PC-3 (cell line): ENCODE results near the gene HOXA6. TPM values are rescaled to one million over a fixed set of nuclear protein-coding genes. Genes with fewer than 3 reads are reported as not detected.

Experiments used
- ATAC-seq: fragments of 200-7000 bp; cut with Tn5 transposase; 2 replicates; pipeline ENCODE4 v1.9.1; 2020; ENCODE audit warnings: mild to moderate bottlenecking, moderate library complexity
- BruUV-seq: library from RNA; stranded (reverse); fragments of 400-500 nt; replicated peaks from 2 replicates; lab custom pipeline; 2021; lab: Mats Ljungman, UMichigan
- CTCF ChIA-PET: fragments of 300-600 bp; sonication (Branson Sonifier 250); formaldehyde crosslinking; loops from one replicate; lab custom pipeline; 2022; ENCODE audit warnings: antibody characterized with exemption; lab: Charles Lee
- POLR2A ChIA-PET: fragments of 300-600 bp; sonication (Branson Sonifier 250); formaldehyde crosslinking; loops from one replicate; lab custom pipeline; 2022; ENCODE audit warnings: antibody characterized with exemption; ENCODE audit not compliant: unreplicated experiment; lab: Charles Lee
- DNase-seq: peaks from one replicate; pipeline ENCODE4 v3.0.0-alpha.2; 2015
- H2AFZ ChIP-seq: fragments of 300-600 bp; sonication (generic); 2 replicates; pipeline ENCODE4 v1.6.0; 2016; ENCODE audit warnings: antibody characterized with exemption, low read length
- H3F3A ChIP-seq: fragments of 300-600 bp; sonication (generic); one replicate; pipeline ENCODE4 v1.6.0; 2017; ENCODE audit warnings: antibody characterized with exemption, low read length, control low read depth, mild to moderate bottlenecking; ENCODE audit not compliant: unreplicated experiment
- H3K27ac ChIP-seq: fragments of 300-600 bp; sonication (generic); 2 replicates; pipeline ENCODE4 v1.5.1; 2016; ENCODE audit warnings: mild to moderate bottlenecking, low read length
- H3K27me3 ChIP-seq: fragments of 300-600 bp; sonication (generic); 2 replicates; pipeline ENCODE4 v1.6.1; 2016; ENCODE audit warnings: low read length, mixed read lengths
- H3K36me3 ChIP-seq: fragments of 300-600 bp; sonication (generic); 2 replicates; pipeline ENCODE4 v1.6.1; 2016; ENCODE audit warnings: low read depth, mixed run types, low read length, mixed read lengths
- H3K4me1 ChIP-seq: fragments of 300-600 bp; sonication (generic); 2 replicates; pipeline ENCODE4 v1.5.1; 2016; ENCODE audit warnings: low read length; ENCODE audit not compliant: insufficient read depth
- H3K4me2 ChIP-seq: fragments of 300-600 bp; sonication (generic); 2 replicates; pipeline ENCODE4 v1.6.0; 2016; ENCODE audit warnings: low read length
- H3K4me3 ChIP-seq: fragments of 300-600 bp; sonication (generic); 2 replicates; pipeline ENCODE4 v1.5.1; 2016; ENCODE audit warnings: mild to moderate bottlenecking, low read length, mixed read lengths
- H3K79me2 ChIP-seq: fragments of 300-600 bp; sonication (generic); 2 replicates; pipeline ENCODE4 v1.6.1; 2017; ENCODE audit warnings: low read length, mixed read lengths
- H3K9ac ChIP-seq: fragments of 300-600 bp; sonication (generic); 2 replicates; pipeline ENCODE4 v1.6.0; 2016; ENCODE audit warnings: mild to moderate bottlenecking, low read length
- H3K9me2 ChIP-seq: fragments of 300-600 bp; sonication (generic); replicated peaks from 2 replicates; pipeline ENCODE4 v1.6.1; 2016; ENCODE audit warnings: mixed run types, low read length, mixed read lengths
- H3K9me3 ChIP-seq: fragments of 300-600 bp; sonication (generic); 2 replicates; pipeline ENCODE4 v1.6.1; 2016; ENCODE audit warnings: low read length, mixed read lengths
- H4K20me1 ChIP-seq: fragments of 300-600 bp; sonication (generic); 2 replicates; pipeline ENCODE4 v1.6.1; 2016; ENCODE audit warnings: low read length, mixed read lengths
- CTCF ChIP-seq: fragments of 300-600 bp; sonication (generic); conservative IDR thresholded peaks from 2 replicates; pipeline ENCODE4 v1.5.1; 2017; ENCODE audit warnings: antibody characterized with exemption, low read depth, mild to moderate bottlenecking, low read length
- EZH2 ChIP-seq: fragments of 300-600 bp; sonication (generic); IDR thresholded peaks from one replicate; pipeline ENCODE4 v1.6.1; 2017; ENCODE audit warnings: antibody characterized with exemption, mild to moderate bottlenecking, low read length; ENCODE audit not compliant: unreplicated experiment
- EZH2phosphoT487 ChIP-seq: fragments of 300-600 bp; sonication (generic); IDR thresholded peaks from 2 replicates; pipeline ENCODE4 v1.6.1; 2018; ENCODE audit warnings: mild to moderate bottlenecking, antibody characterized with exemption, low read length, borderline replicate concordance
- intact Hi-C: fragments of 100-400 bp; cut with micrococcal nuclease; formaldehyde crosslinking; loops from 2 replicates; pipeline ENCODE4 v1.9.0; 2023
- total RNA-seq: library from RNA; depleted of rRNA; stranded (reverse); fragments of >200 nt; gene quantifications from 2 replicates; pipeline ENCODE4 v1.2.3, GENCODE V29; 2014

HOXA6 gene
- total RNA-seq, 1 experiment from 2014 or later: 8.3 TPM

- Histone ChIP-seq H3K9me2 (no peaks in the 10 kb centered on the region), H3K9me3 (no peaks in the 10 kb centered on the region), H3K4me1 (peaks cover 29% of the 10 kb centered on the region), H3K27me3 (no peaks in the 10 kb centered on the region), H3K9ac (no peak overlapping the region), H3F3A (no peaks in the 10 kb centered on the region), H3K4me3 (peak overlapping the region; percentile 77), H3K27ac (no peak overlapping the region), H3K79me2 (peaks cover 40% of the 10 kb centered on the region), H2AFZ (peak overlapping the region; percentile 78; the same call in 1 of the 2 replicates), H3K36me3 (no peaks in the 10 kb centered on the region), H3K4me2 (peak overlapping the region; percentile 88), H4K20me1 (no peaks in the 10 kb centered on the region)
- ATAC-seq: no peak
- BruUV-seq: TSS peak; percentile 32
- POLR2A ChIA-PET: no interaction called here
- no peak for TF ChIP-seq EZH2phosphoT487
- TF ChIP-seq EZH2: no peak
- TF ChIP-seq CTCF: no peak
- intact Hi-C loops: no loop called here
- no peak for DNase-seq
- CTCF ChIA-PET: no interaction called here
These were observed 18.5 kb downstream of the HOXA6 start for GRCh38 chr7:27128776-27129728.

GRCh38 chr7:27128034-27128433 is 19.5 kb downstream of the HOXA6 start:
- Histone ChIP-seq H3K9ac (no peak overlapping the region), H3K4me1 (peaks cover 19% of the 10 kb centered on the region), H4K20me1 (no peaks in the 10 kb centered on the region), H3K4me2 (no peak overlapping the region), H3K27ac (no peak overlapping the region), H3F3A (no peaks in the 10 kb centered on the region), H3K9me3 (no peaks in the 10 kb centered on the region), H3K4me3 (no peak overlapping the region), H3K9me2 (no peaks in the 10 kb centered on the region), H3K79me2 (peaks cover 31% of the 10 kb centered on the region), H3K27me3 (no peaks in the 10 kb centered on the region), H3K36me3 (no peaks in the 10 kb centered on the region), H2AFZ (no peak overlapping the region)
- ChIA-PET CTCF (interaction anchor here (0.6 kb wide), 1 partner anchor 78 kb away, joined by 3 read pairs; no protein-coding TSS in a partner anchor), POLR2A (no interaction called here)
- no TSS peak for BruUV-seq
- DNase-seq (no peak), ATAC-seq (no peak)
- intact Hi-C loops: no loop called here
- TF ChIP-seq CTCF (no peak), EZH2phosphoT487 (no peak), EZH2 (no peak)
